ENCODE measurements around the gene E4F1. TPM values are rescaled to one million over a fixed set of nuclear protein-coding genes. Genes with fewer than 3 reads are reported as not detected.

E4F1 gene
- total and polyA plus RNA-seq, 2 of the 8 experiments (the other 6 are each of a cell fraction or from before 2014, with no cell fraction given), result 22.2 to 27.0 TPM

- WGBS, 2 experiments (ENCODE audit: extremely low coverage in 1 of 2, insufficient coverage in 1 of 2, insufficient read length in 1 of 2, insufficient replicate concordance in 2 of 2, low coverage in 1 of 2, low lambda C conversion rate in 2 of 2, missing lambda C conversion rate in 1 of 2), result 91% methylated on average over 26 of the region's 26 CpGs; no CpG with 5 or more reads in 1 of the 2 experiments
- CTCF ChIA-PET (ENCODE audit: partially characterized antibody), result interaction anchor here (0.7 to 4.8 kb wide), 21 partner anchors 9 to 222 kb away, joined by 3 to 30 read pairs (median 4); partner anchors contain the start of genes ABCA3 and TBC1D24
- no peak overlapping the region for H3K27ac ChIP-seq (ENCODE audit: low read depth, low read length)
Observed at GRCh38 chr16:2278956-2279800, 55.8 kb downstream of the E4F1 start.

More at GRCh38 chr16:2278956-2279800, 55.8 kb downstream of the E4F1 start:
- Histone ChIP-seq H2BK12ac (ENCODE audit: low read depth, low read length) (0 out of 2 replicates have a peak overlapping the region, but pooled peaks have one; percentile 3), H2BK15ac (ENCODE audit: low read length) (no peak overlapping the region), H3K4me3 (ENCODE audit: extremely low read depth in 1 of 4, insufficient read depth in 2 of 4, low read depth in 3 of 4, low read length in 4 of 4) (no peak overlapping the region), H2AFZ (ENCODE audit: low read length) (no peak overlapping the region), H3K4me1 (replicated peaks in 1 of 4; ENCODE audit: control insufficient read depth in 3 of 4, insufficient read depth in 4 of 4, low read length in 3 of 4) (no peaks in the 10 kb centered on the region; a peak in 1 of 7 replicates), H3K36me3 (ENCODE audit: control insufficient read depth in 2 of 4, insufficient read depth in 4 of 4, low read length in 3 of 4) (no peaks in the 10 kb centered on the region), H3K79me2 (ENCODE audit: control insufficient read depth in 1 of 2, insufficient read depth in 2 of 2, low read length in 2 of 2) (no peaks in the 10 kb centered on the region), H3K9me3 (ENCODE audit: insufficient read depth in 2 of 2, low read depth in 1 of 2, low read length in 1 of 2) (no peaks in the 10 kb centered on the region), H4K20me1 (replicated peaks in 1 of 2; ENCODE audit: control insufficient read depth in 1 of 2, insufficient read depth in 2 of 2, low read length in 2 of 2) (peaks cover 2 to 3% of the 10 kb centered on the region in 2 experiments), H4K91ac (replicated peaks; ENCODE audit: insufficient read length, low read length) (no peak overlapping the region), H3K9ac (replicated peaks in 1 of 4; ENCODE audit: extremely low read depth in 1 of 4, low read depth in 3 of 4, low read length in 3 of 4) (no peak overlapping the region), H4K8ac (ENCODE audit: extremely low read depth, insufficient read depth, low read length) (no peak overlapping the region), H3K4ac (replicated peaks; ENCODE audit: insufficient read length, low read depth, low read length) (no peak overlapping the region), H3K23me2 (ENCODE audit: low read depth, low read length) (no peaks in the 10 kb centered on the region), H3K4me2 (ENCODE audit: insufficient read depth in 1 of 2, low read depth in 2 of 2, low read length in 2 of 2) (no peak overlapping the region), H3K27me3 (replicated peaks in 1 of 4; ENCODE audit: control insufficient read depth in 3 of 4, extremely low read depth in 1 of 4, insufficient read depth in 3 of 4, low read length in 3 of 4) (no peaks in the 10 kb centered on the region), H2AK5ac (ENCODE audit: low read depth, low read length) (no peak overlapping the region), H3K79me1 (ENCODE audit: low read depth, low read length) (no peaks in the 10 kb centered on the region), H3K18ac (ENCODE audit: extremely low read depth, low read length) (no peak overlapping the region), H2BK20ac (ENCODE audit: low read length) (no peak overlapping the region), H3K56ac (replicated peaks; ENCODE audit: insufficient read length, low read depth, low read length) (no peak overlapping the region), H3K14ac (ENCODE audit: insufficient read length) (no peak overlapping the region), H2BK5ac (ENCODE audit: low read depth, low read length) (no peak overlapping the region), H2BK120ac (replicated peaks; ENCODE audit: low read depth, low read length) (no peak overlapping the region), H3K23ac (ENCODE audit: insufficient read length) (no peak overlapping the region), H4K5ac (ENCODE audit: insufficient read length, low read depth, low read length) (no peak overlapping the region)
- POLR2A ChIA-PET (ENCODE audit: partially characterized antibody), result interaction anchor here (1.1 to 3.6 kb wide), 10 partner anchors 9 to 324 kb away, joined by 3 to 29 read pairs (median 4); partner anchors contain the start of genes ECI1 and TRAF7
- TF ChIP-seq EZH2 (IDR thresholded peaks at IDR 0.05; ENCODE audit: low read depth, low read length, severe bottlenecking), result no peak
- no peak for TF ChIP-seq NRF1 (IDR thresholded peaks at IDR 0.05; ENCODE audit: low read depth, low read length)
- no peak for TF ChIP-seq SAP30 (IDR thresholded peaks at IDR 0.05; ENCODE audit: insufficient read depth, insufficient replicate concordance, low read length)
- no peak for TF ChIP-seq RFX5 (IDR thresholded peaks at IDR 0.05; ENCODE audit: borderline replicate concordance, low read depth, low read length)
- no peak for TF ChIP-seq PHF8 (conservative IDR thresholded peaks at IDR 0.05; ENCODE audit: low read depth, low read length)
- TF ChIP-seq EGR1 (IDR thresholded peaks at IDR 0.05; ENCODE audit: borderline replicate concordance, low read depth, low read length), result no peak
- no peak for TF ChIP-seq CHD1 (IDR thresholded peaks at IDR 0.05; ENCODE audit: low read depth, low read length)
- no peak for TF ChIP-seq TBP (IDR thresholded peaks at IDR 0.05; ENCODE audit: low read depth, low read length)
- no peak for TF ChIP-seq CTBP2 (IDR thresholded peaks at IDR 0.05; ENCODE audit: borderline replicate concordance, insufficient read depth, insufficient read length, low read length)
- TF ChIP-seq SIN3A (conservative IDR thresholded peaks at IDR 0.05 in 1 of 2, IDR thresholded peaks at IDR 0.05 in 1 of 2; ENCODE audit: low read depth in 1 of 2, low read length in 2 of 2), result no peak
- no peak for TF ChIP-seq TAF1 (IDR thresholded peaks at IDR 0.05; ENCODE audit: low read depth, low read length)
- FAIRE-seq (no peak), DNase-seq (ENCODE audit: low read depth in 1 of 2, low spot score in 2 of 2) (no peak)
